Measurements from ENCODE around the gene ADORA3. TPM values are rescaled to one million over a fixed set of nuclear protein-coding genes. Genes with fewer than 3 reads are reported as not detected.

ADORA3 gene
- total and polyA plus RNA-seq, 2 of the 4 experiments (the other 2 are of a cell fraction): not detected

DNA sequence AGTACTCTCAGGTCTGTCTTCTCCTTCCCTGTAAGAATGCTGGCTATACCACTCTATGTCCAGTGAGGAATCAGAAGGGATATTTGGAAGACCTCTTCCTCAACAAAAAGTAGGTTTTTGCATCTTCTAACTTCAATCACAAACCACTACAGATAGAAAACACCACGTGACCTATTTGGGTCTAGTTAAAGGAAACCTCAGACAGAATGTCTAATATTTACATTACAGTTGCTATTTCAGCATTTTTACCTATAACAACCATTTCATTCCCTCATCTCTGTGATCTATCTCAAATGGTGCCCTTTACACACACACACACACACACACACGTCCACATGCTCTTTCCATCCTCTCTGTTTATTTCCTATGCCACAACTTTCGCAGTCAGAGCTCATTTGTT is 7.9 kb upstream of the ADORA3 start:
- TF ChIP-seq CTCF (conservative IDR thresholded peaks at IDR 0.05; ENCODE audit: low read depth, low read length) (no peak), POLR2A (IDR thresholded peaks at IDR 0.05; ENCODE audit: low read depth, low read length) (no peak), MAZ (IDR thresholded peaks at IDR 0.05; ENCODE audit: borderline replicate concordance, low read depth, low read length) (no peak), USF2 (IDR thresholded peaks at IDR 0.05; ENCODE audit: low read depth, low read length) (no peak), MXI1 (IDR thresholded peaks at IDR 0.05; ENCODE audit: borderline replicate concordance, low read depth, low read length) (no peak), NFE2L2 (IDR thresholded peaks at IDR 0.05; ENCODE audit: low read depth, low read length) (no peak), MAFK (IDR thresholded peaks at IDR 0.05; ENCODE audit: low read depth, low read length) (no peak)
- TF ChIP-seq, protein P1, sequence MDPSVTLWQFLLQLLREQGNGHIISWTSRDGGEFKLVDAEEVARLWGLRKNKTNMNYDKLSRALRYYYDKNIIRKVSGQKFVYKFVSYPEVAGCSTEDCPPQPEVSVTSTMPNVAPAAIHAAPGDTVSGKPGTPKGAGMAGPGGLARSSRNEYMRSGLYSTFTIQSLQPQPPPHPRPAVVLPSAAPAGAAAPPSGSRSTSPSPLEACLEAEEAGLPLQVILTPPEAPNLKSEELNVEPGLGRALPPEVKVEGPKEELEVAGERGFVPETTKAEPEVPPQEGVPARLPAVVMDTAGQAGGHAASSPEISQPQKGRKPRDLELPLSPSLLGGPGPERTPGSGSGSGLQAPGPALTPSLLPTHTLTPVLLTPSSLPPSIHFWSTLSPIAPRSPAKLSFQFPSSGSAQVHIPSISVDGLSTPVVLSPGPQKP (IDR thresholded peaks at IDR 0.05; ENCODE audit: borderline replicate concordance, low read depth, low read length): no peak
- Histone ChIP-seq H2BK20ac (ENCODE audit: low read depth, low read length) (no peak overlapping the region), H4K8ac (ENCODE audit: low read depth in 2 of 2, low read length in 2 of 2) (no peak overlapping the region), H3K56ac (ENCODE audit: extremely low read depth, insufficient read depth, low read length) (no peak overlapping the region), H3K14ac (replicated peaks; ENCODE audit: low read depth, low read length) (no peak overlapping the region), H2BK120ac (ENCODE audit: low read depth, low read length) (no peak overlapping the region), H2BK15ac (ENCODE audit: low read depth, low read length) (no peak overlapping the region), H3K18ac (ENCODE audit: low read depth, low read length) (no peak overlapping the region), H3K9ac (ENCODE audit: low read depth, low read length) (no peak overlapping the region), H4K5ac (ENCODE audit: low read depth, low read length) (no peak overlapping the region), H3K9me1 (ENCODE audit: insufficient read depth, low read length) (peaks cover 2% of the 10 kb centered on the region), H3K9me3 (ENCODE audit: control insufficient read depth, insufficient read depth, low read length) (no peaks in the 10 kb centered on the region), H2AK5ac (ENCODE audit: low read depth, low read length) (no peak overlapping the region), H3K4ac (ENCODE audit: low read depth, low read length) (no peak overlapping the region), H3K4me2 (ENCODE audit: low read depth, low read length) (no peak overlapping the region), H2AFZ (replicated peaks; ENCODE audit: low read length, poor library complexity) (no peak overlapping the region), H3K27me3 (ENCODE audit: control insufficient read depth, insufficient read depth, low read length) (no peaks in the 10 kb centered on the region), H3K23ac (ENCODE audit: low read depth, low read length) (no peak overlapping the region), H4K91ac (ENCODE audit: insufficient read depth, low read depth, low read length) (no peak overlapping the region), H2AK9ac (replicated peaks; ENCODE audit: low read depth, low read length, poor library complexity) (no peak overlapping the region), H3K4me1 (ENCODE audit: control insufficient read depth, insufficient read depth, low read length) (peaks cover 16% of the 10 kb centered on the region), H2BK5ac (ENCODE audit: low read depth, low read length, poor library complexity, severe bottlenecking) (no peak overlapping the region), H3K27ac (ENCODE audit: insufficient read depth, low read length) (no peak overlapping the region), H3K4me3 (ENCODE audit: insufficient read depth, low read depth, low read length) (no peak overlapping the region), H3K79me1 (ENCODE audit: low read depth in 1 of 2, low read length in 2 of 2) (peaks cover 0 to 8% of the 10 kb centered on the region in 2 experiments; a peak in 1 of 4 replicates), H4K20me1 (ENCODE audit: insufficient read depth, low read length) (no peaks in the 10 kb centered on the region), H3K36me3 (ENCODE audit: control insufficient read depth, insufficient read depth, low read length) (no peaks in the 10 kb centered on the region)
- no TSS peak for BruUV-seq (replicated peaks)
- no peak for DNase-seq
- ATAC-seq (ENCODE audit: low read depth): no peak
- intact Hi-C loops (cut with micrococcal nuclease) (no loop called here), in situ Hi-C loops (cut with MboI; ENCODE audit: low sequenced_read_pairs) (no loop called here), dilution Hi-C loops (cut with HindIII; ENCODE audit: low sequenced_read_pairs, unreplicated experiment) (no loop called here)
- CTCF ChIA-PET: no interaction called here
- WGBS, 2 experiments (ENCODE audit: extremely low coverage in 2 of 2, insufficient read length in 1 of 2): 71% methylated on average over 2 of the region's 3 CpGs; no CpG with 5 or more reads in 1 of the 2 experiments
- POLR2A ChIA-PET (ENCODE audit: unreplicated experiment): no interaction called here
